Cardiac muscle cell (in vitro differentiated cells and primary cell): ENCODE data around the gene ATF1. TPM values are rescaled to one million over a fixed set of nuclear protein-coding genes. Genes with fewer than 3 reads are reported as not detected.
"Not testable (repeated sequence)": the region's sequence is repeated elsewhere in the genome, so short reads cannot be mapped to it uniquely, and the experiment has no call there.

ENCODE experiments used
- DNase-seq, 2 donors: peaks; one replicate each; pipeline versions ENCODE4 v3.0.0 to v3.0.0-alpha.2; 2010 to 2017; ENCODE audit warnings: low read depth in 1 of 2, low spot score in 1 of 2
- H3K27ac ChIP-seq: fragments of 200-600 bp; sonication (generic); 2 replicates; pipeline ENCODE4 v1.5.1; 2016
- H3K27me3 ChIP-seq: fragments of 200-600 bp; sonication (generic); 2 replicates; pipeline ENCODE4 v1.6.0; 2016; ENCODE audit warnings: control low read depth
- H3K36me3 ChIP-seq: fragments of 200-600 bp; sonication (generic); 2 replicates; pipeline ENCODE4 v1.5.1; 2016; ENCODE audit warnings: control low read depth
- H3K4me1 ChIP-seq: fragments of 200-600 bp; sonication (generic); 2 replicates; pipeline ENCODE4 v1.8.1; 2017; ENCODE audit warnings: low read depth, mild to moderate bottlenecking, mixed run types
- H3K4me3 ChIP-seq: fragments of 200-600 bp; sonication (generic); 2 replicates; pipeline ENCODE4 v1.5.1; 2016; ENCODE audit warnings: mild to moderate bottlenecking
- H3K9me3 ChIP-seq: fragments of 200-600 bp; sonication (generic); 2 replicates; pipeline ENCODE4 v1.5.1; 2017; ENCODE audit warnings: low read depth, mild to moderate bottlenecking, control low read depth
- polyA plus RNA-seq: library from polyadenylated mRNA; unstranded; fragments of >200 nt; fragmentation: Nextera tagmentation; extraction: Ambion mirVana; gene quantifications from 2 replicates; pipeline ENCODE4 v1.2.1, GENCODE V29; 2016
- total RNA-seq: library from RNA; depleted of rRNA; stranded (reverse); fragments of >200 nt; gene quantifications from 2 replicates; pipeline ENCODE4 v1.2.3, GENCODE V29; 2016
- TF ChIP-seq, protein P1 (sequence below): IDR thresholded peaks from 2 replicates; pipeline ENCODE4 v1.5.1; 2012; ENCODE audit warnings: low read depth, mild to moderate bottlenecking, low read length

ATF1 gene
- total and polyA plus RNA-seq, 2 experiments from 2014 or later, result 14.4 to 26.4 TPM

DNA sequence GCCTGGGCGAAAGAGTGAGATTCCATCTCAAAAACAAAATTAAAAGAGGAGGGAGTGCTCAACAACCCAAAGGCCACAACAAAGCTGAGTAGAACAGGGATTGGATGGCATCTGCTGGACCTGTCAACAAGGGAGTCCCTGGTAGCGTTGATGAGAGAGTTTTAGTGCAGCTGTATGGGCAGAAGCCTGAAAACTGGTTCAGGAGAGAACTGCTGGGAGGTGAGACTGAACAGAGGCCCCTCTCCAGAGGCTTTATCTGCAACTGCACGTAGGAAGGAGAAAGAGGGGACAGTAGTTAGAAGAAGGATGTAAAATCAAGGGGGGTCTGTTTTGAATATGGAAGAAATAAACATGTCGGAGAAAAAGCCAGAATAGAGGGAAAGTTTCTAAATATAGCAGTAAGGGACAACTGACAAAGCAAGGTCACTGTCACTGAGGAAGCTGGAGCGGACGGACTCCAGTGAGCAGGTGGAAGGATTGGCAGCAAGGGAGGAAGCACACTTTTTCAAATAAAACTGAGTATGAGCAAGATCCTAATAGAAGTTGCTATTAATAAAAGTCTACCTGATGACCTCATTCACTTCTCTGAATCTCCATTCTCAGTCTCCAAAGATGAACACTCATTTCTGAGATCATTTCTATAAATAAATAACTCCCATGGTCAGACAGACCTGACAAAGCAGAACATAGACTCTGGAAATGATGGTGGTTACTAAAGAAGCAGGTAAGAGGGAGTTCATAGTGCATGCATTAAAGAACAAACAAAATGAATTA is 11.8 kb upstream of the ATF1 start:
- TF ChIP-seq, protein P1, sequence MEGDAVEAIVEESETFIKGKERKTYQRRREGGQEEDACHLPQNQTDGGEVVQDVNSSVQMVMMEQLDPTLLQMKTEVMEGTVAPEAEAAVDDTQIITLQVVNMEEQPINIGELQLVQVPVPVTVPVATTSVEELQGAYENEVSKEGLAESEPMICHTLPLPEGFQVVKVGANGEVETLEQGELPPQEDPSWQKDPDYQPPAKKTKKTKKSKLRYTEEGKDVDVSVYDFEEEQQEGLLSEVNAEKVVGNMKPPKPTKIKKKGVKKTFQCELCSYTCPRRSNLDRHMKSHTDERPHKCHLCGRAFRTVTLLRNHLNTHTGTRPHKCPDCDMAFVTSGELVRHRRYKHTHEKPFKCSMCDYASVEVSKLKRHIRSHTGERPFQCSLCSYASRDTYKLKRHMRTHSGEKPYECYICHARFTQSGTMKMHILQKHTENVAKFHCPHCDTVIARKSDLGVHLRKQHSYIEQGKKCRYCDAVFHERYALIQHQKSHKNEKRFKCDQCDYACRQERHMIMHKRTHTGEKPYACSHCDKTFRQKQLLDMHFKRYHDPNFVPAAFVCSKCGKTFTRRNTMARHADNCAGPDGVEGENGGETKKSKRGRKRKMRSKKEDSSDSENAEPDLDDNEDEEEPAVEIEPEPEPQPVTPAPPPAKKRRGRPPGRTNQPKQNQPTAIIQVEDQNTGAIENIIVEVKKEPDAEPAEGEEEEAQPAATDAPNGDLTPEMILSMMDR, result no peak
- DNase-seq, result peak in 1 of 2 donors; percentile 23

DNA sequence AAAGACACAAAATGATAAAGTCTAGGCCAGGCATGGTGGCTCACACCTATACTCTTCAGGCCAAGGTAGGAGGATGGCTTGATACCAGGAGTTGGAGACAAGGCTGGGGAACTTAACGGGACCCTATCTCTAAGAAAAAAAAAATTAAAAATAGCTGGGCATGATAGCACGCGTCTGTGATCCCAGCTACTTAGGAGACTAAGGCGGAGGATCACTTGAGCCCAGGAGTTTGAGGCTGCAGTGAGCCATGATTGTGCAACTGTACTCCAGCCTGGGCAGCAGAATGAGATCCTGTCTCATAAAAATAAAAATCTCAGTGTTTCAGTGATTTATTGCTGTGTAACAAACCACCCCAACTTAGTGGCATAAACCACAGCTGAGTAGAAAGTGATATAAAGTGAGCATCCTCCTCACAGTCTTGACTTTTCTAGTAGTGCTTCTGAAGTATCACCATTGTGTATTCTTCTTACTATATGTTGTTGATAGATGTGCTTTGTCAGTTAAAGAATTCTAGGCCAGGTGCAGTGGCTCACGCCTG is 10.6 kb upstream of the ATF1 start:
- no peak for DNase-seq
- no peaks in the 10 kb centered on the region for H3K9me3 ChIP-seq
- no peak overlapping the region for H3K4me3 ChIP-seq
- no peaks in the 10 kb centered on the region for H3K36me3 ChIP-seq
- TF ChIP-seq, protein P1, result no peak
- no peaks in the 10 kb centered on the region for H3K27me3 ChIP-seq
- peak overlapping the region; percentile 90 for H3K27ac ChIP-seq
- H3K4me1 ChIP-seq, result peaks cover 33% of the 10 kb centered on the region

More for the DNA sequence above, 11.8 kb upstream of the ATF1 start:
- no peaks in the 10 kb centered on the region for H3K9me3 ChIP-seq
- H3K27me3 ChIP-seq, result no peaks in the 10 kb centered on the region
- H3K36me3 ChIP-seq, result peaks cover 4% of the 10 kb centered on the region
- no peak overlapping the region for H3K4me3 ChIP-seq
- peak overlapping the region; percentile 90 for H3K27ac ChIP-seq
- peaks cover 33% of the 10 kb centered on the region for H3K4me1 ChIP-seq

DNA sequence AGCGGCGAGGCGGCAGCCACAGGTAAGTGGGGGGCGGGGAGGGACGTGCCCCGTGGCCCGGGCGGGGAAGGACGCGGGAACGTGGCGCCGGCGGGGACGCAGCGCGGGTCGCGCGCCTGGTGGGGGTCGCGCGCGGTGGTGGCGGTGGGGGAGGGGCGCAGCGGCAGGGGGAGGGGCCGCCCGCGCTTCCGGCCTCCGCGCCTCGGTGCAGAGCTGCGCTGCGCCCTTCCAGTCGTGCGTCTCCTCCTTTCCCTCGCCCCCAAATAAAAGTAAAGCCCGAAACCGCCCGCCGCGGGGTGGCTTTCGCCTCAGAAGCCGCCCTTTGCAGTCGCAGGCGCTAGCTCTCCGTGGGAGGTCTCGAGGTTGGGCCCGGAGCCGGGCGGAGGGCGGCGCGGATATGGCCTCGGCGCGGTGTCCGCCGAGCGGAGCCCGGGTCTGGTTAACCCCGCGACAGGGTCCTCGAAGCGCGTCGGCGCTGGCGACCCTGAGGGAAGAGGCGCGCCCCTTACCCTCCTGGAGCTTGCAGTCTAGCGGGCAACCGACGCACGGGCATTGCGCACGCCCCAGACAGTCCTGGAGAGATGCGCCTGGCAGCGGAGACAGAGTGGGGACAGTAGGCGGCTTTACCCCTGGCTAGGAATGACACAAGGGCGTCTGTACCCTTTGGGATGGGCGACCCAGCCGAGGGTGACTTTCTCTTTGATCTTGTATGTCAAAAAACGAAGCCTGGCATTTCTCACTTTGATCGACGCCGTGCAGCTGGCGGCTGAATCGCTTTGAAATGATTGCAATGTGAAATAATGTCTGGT is 589 bp downstream of the ATF1 start:
- Histone ChIP-seq H3K4me3 (peak overlapping the region; percentile 62), H3K4me1 (peaks cover 17% of the 10 kb centered on the region), H3K27me3 (no peaks in the 10 kb centered on the region), H3K27ac (peak overlapping the region; percentile 98), H3K36me3 (no peaks in the 10 kb centered on the region), H3K9me3 (no peaks in the 10 kb centered on the region)
- peak; percentile 49 to 63 for DNase-seq
- TF ChIP-seq, protein P1, result no peak

DNA sequence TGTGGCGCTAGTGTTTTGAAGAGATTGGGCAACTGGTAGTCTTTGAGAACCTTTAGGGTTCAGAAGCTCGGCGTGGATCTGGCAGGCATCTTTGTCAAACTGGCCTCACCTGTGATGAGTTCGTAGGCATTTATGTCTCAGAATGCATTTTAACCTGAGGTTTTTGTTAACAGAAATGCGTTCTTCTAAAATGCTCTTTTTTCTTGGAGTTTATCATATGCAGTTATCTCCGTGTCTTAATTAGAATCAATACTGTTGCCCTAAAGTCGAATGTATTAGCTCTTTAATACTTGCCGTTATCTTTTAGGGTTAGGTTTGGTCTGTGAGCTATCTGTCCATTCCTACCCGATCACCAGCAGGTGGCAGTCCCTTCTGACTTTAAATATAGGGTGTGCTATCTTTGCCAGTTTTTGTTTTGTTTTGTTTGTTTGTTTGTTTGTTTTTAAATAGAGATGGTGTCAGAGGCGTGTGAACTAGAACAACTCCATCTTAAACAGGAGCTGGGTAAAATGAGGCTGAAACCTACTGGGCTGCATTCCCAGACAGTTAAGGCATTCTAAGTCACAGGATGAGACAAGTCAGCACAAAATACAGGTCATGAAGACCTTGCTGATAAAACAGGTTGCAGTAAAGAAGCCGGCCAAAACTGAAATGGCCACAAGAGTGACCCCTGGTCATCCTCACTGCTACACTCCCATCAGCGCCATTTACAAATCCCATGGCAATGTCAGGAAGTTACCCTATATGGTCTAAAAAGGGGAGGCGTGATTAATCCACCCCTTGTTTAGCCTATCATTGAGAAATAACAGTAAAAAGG is 1.4 kb downstream of the ATF1 start:
- TF ChIP-seq, protein P1, result peak; percentile 65
- H3K36me3 ChIP-seq, result no peaks in the 10 kb centered on the region
- H3K4me1 ChIP-seq, result peaks cover 17% of the 10 kb centered on the region
- H3K27me3 ChIP-seq, result no peaks in the 10 kb centered on the region
- H3K27ac ChIP-seq, result peak overlapping the region; percentile 98
- peak overlapping the region; percentile 62 for H3K4me3 ChIP-seq
- H3K9me3 ChIP-seq, result no peaks in the 10 kb centered on the region
- DNase-seq, result peak; percentile 45 to 50

DNA sequence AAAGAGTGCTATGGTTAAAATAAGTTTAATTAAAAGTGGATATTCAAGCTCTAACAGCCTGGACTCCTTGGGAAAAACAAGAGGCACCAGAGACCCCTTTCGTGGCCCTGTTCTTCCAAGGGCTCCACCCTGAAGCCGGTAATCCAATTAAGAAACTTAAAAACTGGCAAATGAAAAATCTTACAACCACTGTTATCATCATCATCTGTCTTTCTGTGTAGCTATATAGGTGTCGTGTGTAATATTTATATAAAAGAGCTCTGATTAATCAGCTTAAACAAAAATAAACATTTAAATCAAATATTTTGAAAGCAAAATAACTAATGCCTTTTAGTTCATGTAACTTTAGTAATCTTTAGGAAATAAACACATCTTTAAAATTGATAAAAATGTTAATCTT is 4.5 kb downstream of the ATF1 start:
- Histone ChIP-seq H3K4me3 (no peak overlapping the region), H3K27me3 (no peaks in the 10 kb centered on the region), H3K4me1 (peaks cover 10% of the 10 kb centered on the region), H3K36me3 (no peaks in the 10 kb centered on the region), H3K9me3 (no peaks in the 10 kb centered on the region), H3K27ac (no peak overlapping the region)
- TF ChIP-seq, protein P1, result no peak
- no peak for DNase-seq

DNA sequence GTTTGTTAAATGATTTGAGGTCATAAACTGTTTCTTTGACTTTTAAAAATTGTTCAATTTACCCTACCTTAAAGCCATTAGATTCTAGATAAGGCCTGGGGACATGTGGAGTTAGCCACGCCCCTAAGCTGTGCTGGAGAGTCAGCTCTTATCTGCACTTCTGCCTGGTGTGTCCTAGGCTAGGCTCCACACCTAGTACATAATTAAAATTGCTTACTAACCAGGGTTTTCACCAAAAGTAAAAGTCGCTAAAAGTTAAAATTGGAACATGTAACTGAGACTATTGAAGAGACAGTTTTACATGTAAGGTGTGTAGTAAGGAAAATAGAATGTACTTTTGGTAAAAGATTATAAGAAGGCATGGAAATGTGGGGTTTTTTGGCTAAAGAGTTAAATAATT is 4.9 kb downstream of the ATF1 start:
- not testable (repeated sequence) for H3K9me3 ChIP-seq, DNase-seq, H3K27me3 ChIP-seq, H3K4me1 ChIP-seq, H3K27ac ChIP-seq, H3K4me3 ChIP-seq, H3K36me3 ChIP-seq
